ENCODE measurements around the gene METTL23. TPM values are rescaled to one million over a fixed set of nuclear protein-coding genes. Genes with fewer than 3 reads are reported as not detected.

METTL23 gene
- total and polyA plus RNA-seq, 2 of the 8 experiments (the other 6 are each of a cell fraction or from before 2014, with no cell fraction given): 36.1 to 60.2 TPM

DNA sequence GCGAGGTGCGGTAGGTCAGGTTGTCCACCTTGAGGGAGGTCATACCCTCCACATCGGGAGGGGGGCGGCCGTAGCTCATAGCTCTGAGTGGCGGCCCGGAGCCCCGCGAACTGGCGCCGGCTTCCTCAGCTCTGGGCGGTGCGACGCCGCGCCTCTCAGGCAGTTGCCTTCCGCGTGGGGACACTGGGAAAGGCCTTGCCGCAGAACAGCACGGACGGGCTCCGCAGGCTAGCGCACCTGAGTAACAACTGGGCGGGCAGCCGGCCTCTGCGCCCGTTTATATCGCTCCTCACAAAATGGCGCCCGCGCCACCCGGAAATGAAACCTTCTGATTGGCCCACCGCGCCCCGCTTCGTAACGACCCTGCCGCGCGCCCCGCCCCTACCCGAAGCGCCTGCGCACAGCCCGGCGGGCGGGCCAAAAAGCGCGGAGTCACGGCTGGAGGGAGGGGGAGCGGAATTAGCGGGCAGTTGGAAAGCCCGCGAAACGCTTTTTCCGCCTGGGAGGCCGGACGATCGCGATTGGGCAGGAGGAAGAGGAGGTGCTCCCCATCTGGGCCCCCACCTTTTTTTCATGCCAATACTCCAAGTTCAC is 10.5 kb downstream of the METTL23 start, which contains the start of gene SRSF2 (continued):
- TF ChIP-seq MAFK (IDR thresholded peaks at IDR 0.05; ENCODE audit: low read depth, low read length) (peak; percentile 94; the same call in 1 of the 2 replicates), HDAC2 (IDR thresholded peaks at IDR 0.05; ENCODE audit: borderline replicate concordance in 1 of 2, low read depth in 2 of 2, low read length in 2 of 2) (no peak), CBX8 (IDR thresholded peaks at IDR 0.05; ENCODE audit: borderline replicate concordance, low read depth, low read length) (no peak), TEAD4 (IDR thresholded peaks at IDR 0.05; ENCODE audit: low read depth, low read length) (no peak), BRCA1 (IDR thresholded peaks at IDR 0.05; ENCODE audit: low read depth, low read length) (no peak), RBBP5 (IDR thresholded peaks at IDR 0.05; ENCODE audit: borderline replicate concordance, low read depth, low read length) (no peak), JUND (IDR thresholded peaks at IDR 0.05; ENCODE audit: low read length) (no peak), TAF1 (IDR thresholded peaks at IDR 0.05; ENCODE audit: low read depth, low read length) (peak; percentile 100), RFX5 (IDR thresholded peaks at IDR 0.05; ENCODE audit: borderline replicate concordance, low read depth, low read length) (no peak), BCL11A (IDR thresholded peaks at IDR 0.05; ENCODE audit: low read depth in 2 of 2, low read length in 2 of 2) (no peak), JUN (IDR thresholded peaks at IDR 0.05; ENCODE audit: low read depth, low read length) (no peak), GABPA (IDR thresholded peaks at IDR 0.05; ENCODE audit: borderline replicate concordance, insufficient read depth, low read length) (no peak), SIN3A (conservative IDR thresholded peaks at IDR 0.05 in 1 of 2, IDR thresholded peaks at IDR 0.05 in 1 of 2; ENCODE audit: low read depth in 1 of 2, low read length in 2 of 2) (0 out of 4 replicates have a peak, but pooled peaks of 1 of the 2 experiments have one; percentile 24), RAD21 (IDR thresholded peaks at IDR 0.05 in 1 of 2, conservative IDR thresholded peaks at IDR 0.05 in 1 of 2; ENCODE audit: low read depth in 2 of 2, low read length in 2 of 2) (no peak), CTBP2 (IDR thresholded peaks at IDR 0.05; ENCODE audit: borderline replicate concordance, insufficient read depth, insufficient read length, low read length) (no peak), ZNF274 (IDR thresholded peaks at IDR 0.05; ENCODE audit: borderline replicate concordance, extremely low read depth, low read length) (no peak), TCF12 (IDR thresholded peaks at IDR 0.05; ENCODE audit: low read depth, low read length) (no peak), TBP (IDR thresholded peaks at IDR 0.05; ENCODE audit: low read depth, low read length) (peak; percentile 98)
